Measurements from ENCODE around the gene MRPL36.

GRCh38 chr5:1824109-1824821 lies 24.6 kb upstream of the MRPL36 start:
- TF ChIP-seq CTCF (IDR thresholded peaks at IDR 0.05) = no peak
- TF ChIP-seq POLR2A (IDR thresholded peaks at IDR 0.05) = no peak
- no peak for TF ChIP-seq POLR2AphosphoS5 (IDR thresholded peaks at IDR 0.05)
- no peak for TF ChIP-seq EP300 (IDR thresholded peaks at IDR 0.05)
